Measurements from ENCODE around the gene DZIP1L.

- TF ChIP-seq CTCF (IDR thresholded peaks at IDR 0.05): no peak
- no peak for TF ChIP-seq EP300 (IDR thresholded peaks at IDR 0.05)
Observed at GRCh38 chr3:138124706-138125355, 9.4 kb upstream of the DZIP1L start.
